ENCODE data around the gene NVL. TPM values are rescaled to one million over a fixed set of nuclear protein-coding genes. Genes with fewer than 3 reads are reported as not detected.

The NVL gene
- total and polyA plus RNA-seq, 2 donors (not counting 1 experiment from before 2014, with no cell fraction given): 20.5 to 27.6 TPM

DNA sequence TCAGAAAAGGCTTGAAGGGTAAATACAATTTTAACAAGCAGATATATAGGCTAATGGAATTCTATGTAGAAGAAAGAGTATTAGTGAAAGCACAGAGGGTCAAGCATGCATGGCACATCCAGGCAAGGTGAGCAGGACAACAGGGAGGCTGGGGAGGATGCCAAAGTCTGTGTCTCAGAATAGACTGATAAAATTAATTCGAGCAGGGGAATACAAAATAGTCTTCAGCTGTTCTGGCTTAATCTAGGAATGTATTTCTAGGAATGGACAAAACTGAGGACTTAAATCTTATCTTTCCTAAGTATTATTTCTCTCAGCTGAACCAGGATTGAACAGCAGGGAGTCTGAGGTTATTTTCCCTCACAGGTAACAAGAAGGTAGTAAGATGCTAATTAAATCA lies 35.2 kb downstream of the NVL start:
- no peak overlapping the region for H3K4me2 ChIP-seq (ENCODE audit: extremely low read depth, insufficient read depth, low read length)
- no peaks in the 10 kb centered on the region for H3K4me1 ChIP-seq (ENCODE audit: control insufficient read depth, extremely low read depth, insufficient read depth, low read length)
- H2AFZ ChIP-seq (ENCODE audit: low read length): no peak overlapping the region
- TF ChIP-seq, protein P1, sequence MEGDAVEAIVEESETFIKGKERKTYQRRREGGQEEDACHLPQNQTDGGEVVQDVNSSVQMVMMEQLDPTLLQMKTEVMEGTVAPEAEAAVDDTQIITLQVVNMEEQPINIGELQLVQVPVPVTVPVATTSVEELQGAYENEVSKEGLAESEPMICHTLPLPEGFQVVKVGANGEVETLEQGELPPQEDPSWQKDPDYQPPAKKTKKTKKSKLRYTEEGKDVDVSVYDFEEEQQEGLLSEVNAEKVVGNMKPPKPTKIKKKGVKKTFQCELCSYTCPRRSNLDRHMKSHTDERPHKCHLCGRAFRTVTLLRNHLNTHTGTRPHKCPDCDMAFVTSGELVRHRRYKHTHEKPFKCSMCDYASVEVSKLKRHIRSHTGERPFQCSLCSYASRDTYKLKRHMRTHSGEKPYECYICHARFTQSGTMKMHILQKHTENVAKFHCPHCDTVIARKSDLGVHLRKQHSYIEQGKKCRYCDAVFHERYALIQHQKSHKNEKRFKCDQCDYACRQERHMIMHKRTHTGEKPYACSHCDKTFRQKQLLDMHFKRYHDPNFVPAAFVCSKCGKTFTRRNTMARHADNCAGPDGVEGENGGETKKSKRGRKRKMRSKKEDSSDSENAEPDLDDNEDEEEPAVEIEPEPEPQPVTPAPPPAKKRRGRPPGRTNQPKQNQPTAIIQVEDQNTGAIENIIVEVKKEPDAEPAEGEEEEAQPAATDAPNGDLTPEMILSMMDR (conservative IDR thresholded peaks at IDR 0.05 in 1 of 2, IDR thresholded peaks at IDR 0.05 in 1 of 2; ENCODE audit: low read depth in 1 of 2, low read length in 2 of 2): no peak
- no peak for TF ChIP-seq EZH2 (IDR thresholded peaks at IDR 0.05; ENCODE audit: low read length, missing control alignments)
- no peaks in the 10 kb centered on the region for H3K9me3 ChIP-seq (ENCODE audit: control insufficient read depth, insufficient read depth, low read depth, low read length)
- H3K4me3 ChIP-seq (replicated peaks in 1 of 4; ENCODE audit: control extremely low read depth in 1 of 4, insufficient read depth in 1 of 4, low read depth in 3 of 4, low read length in 4 of 4): no peak overlapping the region
- no peaks in the 10 kb centered on the region for H4K20me1 ChIP-seq (ENCODE audit: control insufficient read depth, extremely low read depth, insufficient read depth, low read length)
- no peaks in the 10 kb centered on the region for H3K27me3 ChIP-seq (ENCODE audit: control insufficient read depth, insufficient read depth, low read length)
- no peak for DNase-seq (ENCODE audit: low read depth in 2 of 2)
- H3K79me2 ChIP-seq (ENCODE audit: control insufficient read depth, insufficient read depth, low read length): no peaks in the 10 kb centered on the region
- H3K27ac ChIP-seq (ENCODE audit: insufficient read depth, low read length): no peak overlapping the region
- H3K9ac ChIP-seq (ENCODE audit: insufficient read depth, low read length): no peak overlapping the region
- peaks cover 5% of the 10 kb centered on the region for H3K36me3 ChIP-seq (ENCODE audit: control insufficient read depth, insufficient read depth, low read length)

DNA sequence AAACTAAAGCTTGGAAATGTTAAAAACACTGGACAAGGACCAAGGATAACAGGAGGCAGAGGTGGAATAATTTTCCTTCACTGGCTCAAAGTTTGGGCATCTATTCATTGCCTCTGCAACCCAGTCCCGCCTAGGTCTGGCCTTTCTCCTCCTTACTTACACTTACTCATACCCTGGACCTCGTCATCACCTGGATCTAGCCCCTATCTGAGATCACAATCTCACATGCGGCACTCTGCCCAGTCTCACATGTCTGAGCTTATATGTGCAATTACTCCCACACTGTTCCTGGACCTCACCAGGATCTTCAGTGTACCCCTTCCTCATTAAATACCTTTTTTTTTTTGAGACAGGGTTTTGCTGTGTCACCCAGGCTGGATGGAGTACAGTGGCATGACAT lies 37.6 kb downstream of the NVL start:
- H4K20me1 ChIP-seq (ENCODE audit: control insufficient read depth, extremely low read depth, insufficient read depth, low read length): no peaks in the 10 kb centered on the region
- no peaks in the 10 kb centered on the region for H3K27me3 ChIP-seq (ENCODE audit: control insufficient read depth, insufficient read depth, low read length)
- H3K9ac ChIP-seq (ENCODE audit: insufficient read depth, low read length): no peak overlapping the region
- TF ChIP-seq, protein P1 (conservative IDR thresholded peaks at IDR 0.05 in 1 of 2, IDR thresholded peaks at IDR 0.05 in 1 of 2; ENCODE audit: low read depth in 1 of 2, low read length in 2 of 2): no peak
- no peak for TF ChIP-seq EZH2 (IDR thresholded peaks at IDR 0.05; ENCODE audit: low read length, missing control alignments)
- no peak overlapping the region for H3K27ac ChIP-seq (ENCODE audit: insufficient read depth, low read length)
- H3K79me2 ChIP-seq (ENCODE audit: control insufficient read depth, insufficient read depth, low read length): no peaks in the 10 kb centered on the region
- H3K4me3 ChIP-seq (replicated peaks in 1 of 4; ENCODE audit: control extremely low read depth in 1 of 4, insufficient read depth in 1 of 4, low read depth in 3 of 4, low read length in 4 of 4): no peak overlapping the region
- H2AFZ ChIP-seq (ENCODE audit: low read length): no peak overlapping the region
- no peaks in the 10 kb centered on the region for H3K4me1 ChIP-seq (ENCODE audit: control insufficient read depth, extremely low read depth, insufficient read depth, low read length)
- H3K36me3 ChIP-seq (ENCODE audit: control insufficient read depth, insufficient read depth, low read length): peaks cover 8% of the 10 kb centered on the region
- no peaks in the 10 kb centered on the region for H3K9me3 ChIP-seq (ENCODE audit: control insufficient read depth, insufficient read depth, low read depth, low read length)
- H3K4me2 ChIP-seq (ENCODE audit: extremely low read depth, insufficient read depth, low read length): no peak overlapping the region
- DNase-seq (ENCODE audit: low read depth in 2 of 2): peak in 1 of 2 donors; percentile 63

DNA sequence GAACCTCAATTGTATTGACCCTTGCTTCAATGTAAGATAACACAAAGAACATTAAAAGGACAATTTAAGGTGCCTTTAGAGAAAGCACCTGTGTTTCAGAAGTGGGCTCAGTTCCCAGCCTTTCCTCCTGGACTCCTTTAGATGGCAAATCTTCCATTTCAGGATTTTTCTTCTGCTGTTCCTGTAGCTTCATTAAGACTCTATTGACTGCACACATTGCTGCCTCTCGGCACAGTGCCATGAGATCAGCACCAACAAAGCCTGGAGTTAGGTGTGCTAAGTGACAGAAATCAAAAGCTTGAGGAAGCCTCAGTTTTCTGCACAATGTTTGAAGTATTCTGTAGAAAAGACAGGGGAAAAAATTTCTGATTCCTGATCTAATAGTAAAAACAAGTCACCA lies 40.6 kb downstream of the NVL start:
- no peak for TF ChIP-seq EZH2 (IDR thresholded peaks at IDR 0.05; ENCODE audit: low read length, missing control alignments)
- TF ChIP-seq, protein P1 (conservative IDR thresholded peaks at IDR 0.05 in 1 of 2, IDR thresholded peaks at IDR 0.05 in 1 of 2; ENCODE audit: low read depth in 1 of 2, low read length in 2 of 2): no peak
- H3K4me1 ChIP-seq (ENCODE audit: control insufficient read depth, extremely low read depth, insufficient read depth, low read length): no peaks in the 10 kb centered on the region
- H3K4me2 ChIP-seq (ENCODE audit: extremely low read depth, insufficient read depth, low read length): no peak overlapping the region
- no peaks in the 10 kb centered on the region for H3K27me3 ChIP-seq (ENCODE audit: control insufficient read depth, insufficient read depth, low read length)
- no peaks in the 10 kb centered on the region for H4K20me1 ChIP-seq (ENCODE audit: control insufficient read depth, extremely low read depth, insufficient read depth, low read length)
- no peak overlapping the region for H3K4me3 ChIP-seq (replicated peaks in 1 of 4; ENCODE audit: control extremely low read depth in 1 of 4, insufficient read depth in 1 of 4, low read depth in 3 of 4, low read length in 4 of 4)
- no peaks in the 10 kb centered on the region for H3K9me3 ChIP-seq (ENCODE audit: control insufficient read depth, insufficient read depth, low read depth, low read length)
- no peak overlapping the region for H2AFZ ChIP-seq (ENCODE audit: low read length)
- H3K27ac ChIP-seq (ENCODE audit: insufficient read depth, low read length): no peak overlapping the region
- no peaks in the 10 kb centered on the region for H3K79me2 ChIP-seq (ENCODE audit: control insufficient read depth, insufficient read depth, low read length)
- no peak for DNase-seq (ENCODE audit: low read depth in 2 of 2)
- H3K36me3 ChIP-seq (ENCODE audit: control insufficient read depth, insufficient read depth, low read length): peaks cover 5% of the 10 kb centered on the region
- H3K9ac ChIP-seq (ENCODE audit: insufficient read depth, low read length): no peak overlapping the region
